ENCODE data around the gene GAS1.

The GAS1 gene

DNA sequence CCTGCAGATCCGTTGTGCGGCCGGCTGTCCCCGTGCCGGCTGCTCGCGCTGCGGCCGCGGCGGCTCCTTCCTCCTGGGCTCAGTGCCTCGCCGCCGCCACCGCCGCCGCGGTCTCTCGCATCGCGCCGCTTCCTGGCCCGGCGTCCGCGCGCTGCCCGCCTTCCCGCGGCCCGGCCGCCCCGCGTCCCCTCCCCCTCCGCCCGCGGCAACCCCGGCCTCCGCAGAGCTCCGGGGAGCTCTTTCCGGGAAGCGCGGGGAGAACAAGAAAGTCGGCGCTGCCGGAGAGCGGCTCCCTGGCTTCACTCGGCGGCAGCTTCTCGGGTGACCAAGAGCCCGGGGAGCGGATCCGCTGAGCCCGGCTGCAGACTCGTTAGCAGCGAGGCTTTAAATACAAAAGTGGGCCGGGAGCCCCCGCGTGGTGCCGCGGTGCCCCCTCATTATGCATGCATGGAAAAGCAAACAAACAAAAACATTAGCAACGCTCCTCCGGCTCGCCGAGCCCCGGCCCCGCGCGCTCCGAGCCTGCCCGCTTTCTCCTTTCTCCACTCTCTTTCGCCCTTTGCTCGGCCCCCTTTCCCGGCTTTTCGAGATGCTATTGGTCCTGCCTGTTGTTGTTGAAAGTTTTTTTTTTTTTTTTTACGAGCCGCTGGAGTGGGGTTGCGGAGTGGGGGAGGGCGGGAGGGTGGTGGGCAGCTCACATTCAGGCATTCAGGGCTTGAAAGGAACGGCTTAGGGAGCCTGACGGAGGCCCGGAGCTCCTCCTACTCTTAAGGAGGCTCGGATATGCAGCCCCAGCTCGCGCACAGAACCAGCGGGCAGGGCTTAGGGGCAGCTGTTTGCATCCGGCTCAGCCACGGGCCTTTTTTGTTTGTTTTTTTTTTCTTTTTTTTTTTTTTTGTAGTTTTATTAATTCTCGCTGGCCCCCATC is at the start of gene GAS1:
Gene GAS1, minus strand, starts transcription at position 361 of the 928 bp plus-strand sequence. CDS start 727 bp downstream, outside the sequence.
- DNase-seq = peak; percentile 73

DNA sequence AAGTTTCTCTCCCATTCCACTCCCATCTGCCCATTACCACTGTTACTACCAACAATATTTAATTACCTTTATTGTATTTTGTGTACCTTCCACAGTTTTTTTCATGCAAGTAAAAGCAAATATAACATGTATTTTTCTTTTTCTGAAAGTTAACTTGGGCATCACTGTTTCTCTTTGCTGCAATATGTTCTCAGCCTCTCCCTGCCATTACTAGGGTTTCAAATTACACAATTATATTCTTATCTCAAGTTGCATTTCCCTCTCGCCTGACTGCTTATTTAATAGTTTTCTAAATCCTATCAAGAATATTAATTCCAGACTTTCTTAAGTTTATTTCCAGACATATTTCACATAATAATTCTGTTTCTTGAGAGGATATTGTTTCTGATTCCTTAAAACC is 46.9 kb upstream of the GAS1 start:
- DNase-seq = no peak

GRCh38 chr9:86993830-86994229 is 46.5 kb upstream of the GAS1 start:
- no peak for DNase-seq

DNA sequence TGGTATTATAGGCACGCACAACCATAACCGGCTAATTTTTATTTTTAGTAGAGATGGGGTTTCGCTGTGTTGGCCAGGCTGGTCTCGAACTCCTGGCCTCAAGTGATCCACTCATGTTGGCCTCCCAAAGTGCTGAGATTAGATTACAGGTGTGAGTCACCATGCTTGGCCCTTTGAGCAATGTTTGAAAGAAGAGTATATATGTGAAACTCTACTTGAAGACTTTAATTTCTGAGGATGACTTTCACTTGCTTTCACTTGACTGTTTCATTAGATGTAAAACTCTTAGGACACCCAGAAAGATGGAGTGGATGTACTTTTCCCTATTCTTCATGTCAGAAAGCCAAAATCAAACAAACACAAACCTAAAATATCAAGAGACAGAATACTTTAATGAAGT is 43.8 kb upstream of the GAS1 start:
- no peak for DNase-seq

- no peak for DNase-seq
Observed at GRCh38 chr9:86990290-86990689, 43.0 kb upstream of the GAS1 start.

DNA sequence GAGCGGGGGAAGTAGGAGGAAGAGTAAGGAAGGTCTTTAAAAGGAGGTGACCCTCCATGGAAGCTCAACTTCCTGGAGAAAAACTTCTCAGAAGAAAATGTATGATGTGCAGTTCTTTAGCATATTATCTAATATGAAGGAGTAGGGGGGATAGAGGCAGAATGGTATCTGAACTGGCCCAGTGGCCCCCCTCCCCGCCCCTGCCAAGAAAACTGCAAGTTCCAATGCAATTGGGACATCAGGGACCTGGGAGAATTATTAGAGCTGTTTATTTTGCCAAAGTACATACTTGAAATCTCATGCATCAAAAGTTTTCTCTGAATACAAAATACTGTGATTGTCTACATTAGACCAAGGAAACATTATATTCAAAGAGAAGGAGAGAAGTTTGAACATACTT is 40.6 kb upstream of the GAS1 start:
- DNase-seq = no peak

GRCh38 chr9:86985132-86985647 is 37.9 kb upstream of the GAS1 start:
- no peak for DNase-seq

DNA sequence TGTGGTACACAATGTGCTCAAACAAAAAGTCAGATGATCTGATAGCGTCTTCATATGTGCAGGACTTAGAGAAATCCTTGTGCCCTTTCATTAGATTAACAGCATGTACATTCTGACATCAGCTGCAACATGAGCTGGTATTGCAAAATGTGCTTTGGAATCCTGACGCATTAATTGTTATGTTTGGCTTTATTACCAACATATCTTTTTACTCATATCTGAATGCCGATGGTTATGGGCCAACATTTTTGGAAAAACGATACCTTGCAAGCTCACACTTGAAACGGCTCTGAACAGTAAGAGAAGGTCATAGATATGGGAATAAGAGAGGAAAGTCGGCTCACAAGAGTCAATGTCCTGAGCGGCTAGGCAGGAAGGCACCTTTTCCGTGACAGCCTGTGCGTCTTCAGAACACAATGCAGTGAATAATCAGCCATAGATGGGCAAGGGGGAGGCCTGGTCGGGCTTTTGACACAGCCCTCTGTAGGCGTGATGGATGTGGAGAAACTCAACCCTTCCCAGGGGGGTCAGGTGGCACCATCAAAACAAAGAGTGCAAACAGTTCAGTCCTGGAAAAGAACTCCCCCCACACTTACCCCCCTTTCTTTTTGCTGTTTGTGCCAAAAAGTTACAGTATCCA is 36.4 kb upstream of the GAS1 start:
- DNase-seq = no peak

GRCh38 chr9:86983249-86983619 is 35.9 kb upstream of the GAS1 start:
- no peak for DNase-seq

- DNase-seq = no peak
Observed at GRCh38 chr9:86980802-86981201, 33.5 kb upstream of the GAS1 start.

DNA sequence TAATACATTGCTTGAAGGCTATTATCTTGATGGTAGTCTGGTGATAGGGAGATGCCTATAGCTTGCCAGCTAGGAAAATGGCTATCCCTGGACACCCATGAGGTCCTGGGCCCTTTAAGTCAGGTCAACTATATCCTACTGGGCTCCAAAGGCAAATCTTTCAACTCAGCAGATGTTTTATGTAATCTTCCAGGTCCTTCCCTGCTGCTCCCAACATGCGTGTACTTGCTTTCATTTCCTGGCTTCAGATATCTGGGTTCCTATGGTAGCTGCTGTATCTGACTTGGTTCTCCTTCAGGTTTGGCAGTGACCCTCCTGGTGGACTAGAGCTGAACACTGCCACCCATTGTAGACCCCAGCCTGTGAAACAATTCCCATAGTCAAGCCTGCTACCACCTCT is 32.4 kb upstream of the GAS1 start:
- no peak for DNase-seq

DNA sequence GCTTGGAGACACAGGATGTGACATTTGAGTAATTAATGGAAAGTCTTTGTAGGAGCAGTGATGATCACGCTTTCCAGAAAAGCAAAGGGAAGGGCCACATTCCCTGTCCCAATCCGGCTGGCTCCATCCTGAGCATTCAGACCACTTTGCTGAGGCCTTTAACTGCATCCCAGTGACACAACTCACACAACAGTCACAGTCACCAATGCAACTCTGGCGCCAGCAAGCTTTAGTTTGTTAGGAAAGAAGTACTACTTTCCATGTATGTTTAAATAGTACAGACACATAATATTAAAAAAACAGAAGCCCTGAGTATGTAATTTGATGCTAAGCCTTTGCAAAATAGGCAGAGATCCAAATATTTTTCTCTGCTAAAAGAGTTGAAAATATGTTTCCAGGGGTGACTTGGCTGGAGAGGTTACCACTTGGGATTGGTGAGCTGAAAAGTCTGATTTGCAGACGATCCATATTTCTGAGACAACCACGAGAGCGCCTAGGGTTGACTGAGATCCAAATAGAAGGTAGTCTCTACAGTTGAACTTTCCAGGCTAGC is 31.7 kb upstream of the GAS1 start:
- no peak for DNase-seq

DNA sequence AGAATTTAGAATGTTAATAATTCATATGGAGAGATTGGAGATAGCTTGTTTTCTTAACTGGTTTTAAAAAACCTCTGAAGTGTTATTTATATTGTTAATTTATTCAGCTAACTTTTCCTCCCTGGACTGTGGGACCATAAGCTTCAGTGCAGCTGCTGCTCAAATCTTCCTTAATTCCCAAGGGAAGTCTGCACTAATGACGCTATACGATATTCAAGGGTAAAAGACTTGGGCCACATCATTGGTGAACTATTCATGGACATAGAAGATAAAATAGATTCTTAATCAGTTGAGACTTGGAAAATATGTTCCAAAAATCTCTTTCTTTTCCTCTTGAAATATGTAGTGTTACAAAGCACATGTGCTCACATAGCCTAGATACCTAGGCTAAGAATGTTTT is 31.1 kb upstream of the GAS1 start:
- DNase-seq = no peak

DNA sequence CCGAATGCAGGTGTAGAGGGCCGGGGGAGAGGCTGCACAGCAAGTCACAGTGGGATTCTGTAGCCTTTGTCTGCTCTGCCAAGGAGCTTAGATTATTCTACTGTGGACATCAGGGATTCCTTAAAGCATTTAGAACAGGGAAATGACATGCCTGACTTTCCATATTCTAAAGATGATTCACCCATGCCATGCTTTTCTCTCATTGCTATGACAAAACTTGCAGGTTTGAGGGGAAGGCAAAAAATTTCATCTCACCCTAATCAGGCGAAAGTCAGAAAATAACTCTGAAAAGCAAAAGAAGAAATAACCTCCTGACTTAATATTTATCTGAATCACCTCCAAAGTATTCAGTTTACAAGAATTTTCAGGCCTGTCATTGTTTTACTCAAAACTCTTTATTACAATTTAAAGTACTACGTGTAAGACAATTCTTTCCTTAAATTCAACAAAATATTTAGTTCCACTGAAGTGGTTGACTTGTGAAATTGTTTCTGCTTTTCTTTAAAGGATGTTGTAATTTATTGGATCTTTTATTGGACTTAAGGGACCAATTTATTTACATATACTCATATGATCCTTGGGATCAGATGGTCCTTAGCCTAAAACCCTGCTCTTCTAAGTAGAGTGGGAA is 30.0 kb upstream of the GAS1 start:
- no peak for DNase-seq

- DNase-seq = no peak
Observed at GRCh38 chr9:86975606-86976005, 28.3 kb upstream of the GAS1 start.

DNA sequence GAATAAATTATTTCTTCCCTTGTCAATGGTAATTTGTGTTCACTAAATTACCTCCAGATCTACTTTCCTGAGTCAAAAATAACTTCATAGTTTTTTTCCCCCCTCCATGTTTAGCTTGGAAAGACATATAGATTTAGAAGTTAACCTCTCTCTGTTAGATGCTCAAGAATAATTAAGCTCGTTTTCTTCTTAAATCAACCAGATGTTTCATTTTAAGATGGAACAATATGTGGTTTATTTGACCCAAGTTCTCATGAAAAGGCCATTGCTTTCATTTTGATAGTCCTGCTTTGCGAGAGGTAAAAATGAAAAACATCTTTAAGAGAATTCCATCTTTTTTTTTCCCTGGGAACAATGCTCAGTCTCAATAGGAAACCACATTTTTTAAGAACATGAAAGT is 27.7 kb upstream of the GAS1 start:
- no peak for DNase-seq

GRCh38 chr9:86974421-86974820 is 27.1 kb upstream of the GAS1 start:
- DNase-seq = no peak

- no peak for DNase-seq
Observed at GRCh38 chr9:86971742-86972141, 24.4 kb upstream of the GAS1 start.

DNA sequence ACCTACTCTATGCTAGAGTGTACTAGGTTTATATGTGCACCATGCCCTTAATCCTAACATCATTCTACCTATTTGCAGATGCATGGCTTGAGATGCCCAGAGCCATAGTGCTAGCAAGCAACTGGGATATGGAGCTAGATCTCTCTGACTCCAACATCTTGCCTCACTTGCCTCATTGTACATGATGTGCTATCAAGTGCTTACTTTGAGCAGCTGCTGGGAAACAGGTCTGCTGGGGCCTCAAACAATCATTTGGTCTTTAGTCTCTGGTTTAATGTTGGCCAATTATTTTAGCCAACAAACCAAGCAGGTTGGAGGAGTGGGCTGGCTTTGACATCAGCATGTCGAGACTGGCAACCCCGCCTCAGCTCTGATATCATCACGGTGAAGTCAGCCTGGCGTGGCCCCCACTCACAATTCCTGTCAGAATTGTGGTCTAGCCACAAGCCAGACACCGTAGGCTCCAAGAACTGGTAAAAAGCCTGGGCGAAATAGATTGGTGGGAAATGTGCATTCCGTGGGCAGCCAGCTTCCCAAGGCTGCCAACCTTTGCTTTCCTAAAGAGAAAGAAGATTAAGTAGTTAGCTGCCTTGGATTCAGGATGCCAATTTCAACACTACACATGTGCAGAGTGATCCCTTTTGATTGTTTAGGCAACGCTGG is 21.1 kb upstream of the GAS1 start:
- DNase-seq = no peak

DNA sequence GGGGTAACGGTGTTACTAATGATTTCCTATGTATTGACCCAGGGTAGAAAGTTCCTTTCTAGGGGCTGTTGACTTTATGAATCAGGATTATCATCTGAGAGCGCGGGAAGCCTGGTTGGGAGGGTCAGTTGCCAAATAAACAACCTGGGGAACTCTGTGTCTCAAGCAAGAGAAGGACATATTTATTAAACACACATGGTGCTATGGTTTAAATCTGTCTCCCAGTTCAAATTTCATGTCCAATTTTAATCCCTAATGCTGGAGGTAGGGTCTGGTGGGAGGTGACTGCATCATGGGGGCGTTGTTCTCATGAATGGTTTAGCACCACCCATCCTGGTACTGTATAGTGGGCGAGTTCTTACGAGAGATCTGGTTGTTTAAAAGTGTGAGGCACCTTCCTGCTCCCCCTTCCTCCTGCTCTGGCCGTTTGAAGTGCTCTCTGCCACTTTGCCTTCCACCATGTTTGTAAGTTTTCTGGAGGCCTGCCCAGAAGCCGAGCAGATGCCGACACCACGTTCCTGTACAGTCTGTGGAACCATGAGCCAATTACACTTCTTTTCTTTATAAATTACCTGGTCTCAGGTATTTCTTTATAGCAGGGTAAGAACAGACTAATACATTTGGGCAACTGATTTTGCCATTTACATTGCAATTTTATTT is 19.7 kb upstream of the GAS1 start:
- no peak for DNase-seq

DNA sequence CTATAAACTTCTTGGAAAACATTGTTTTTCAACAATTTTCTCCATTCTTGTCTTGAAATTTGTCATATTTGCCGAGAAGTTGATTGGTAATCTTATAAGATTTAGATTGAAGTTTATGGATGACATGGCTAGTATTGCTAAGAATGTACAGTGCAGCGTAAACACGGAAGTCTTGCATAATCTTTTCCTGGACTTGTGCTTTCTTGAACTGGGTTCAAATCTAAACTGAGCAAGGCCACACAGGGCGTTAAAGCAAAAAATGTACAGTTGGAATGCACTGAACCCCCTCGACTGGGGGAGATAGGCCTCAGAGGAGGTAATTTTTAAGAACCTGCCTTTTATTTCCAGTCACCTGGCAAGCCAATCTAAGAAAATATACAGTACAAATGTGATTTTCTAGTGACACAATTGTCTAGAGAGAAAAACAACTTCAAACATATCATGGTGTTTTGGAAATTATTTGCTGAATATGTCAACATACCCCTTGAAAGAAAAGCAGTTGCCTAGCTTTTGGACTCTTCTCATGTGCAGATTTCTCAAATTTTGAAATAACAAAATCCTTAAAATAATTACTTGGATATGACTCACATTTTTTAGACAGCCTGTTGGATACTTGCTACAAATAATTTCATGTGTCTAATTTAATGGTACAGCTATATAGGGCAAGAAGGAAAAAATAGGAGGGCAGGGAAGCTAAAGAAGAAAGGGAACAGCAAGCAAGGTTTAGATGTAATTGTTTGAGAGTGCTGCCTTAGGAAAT is 18.5 kb upstream of the GAS1 start:
- DNase-seq = no peak

DNA sequence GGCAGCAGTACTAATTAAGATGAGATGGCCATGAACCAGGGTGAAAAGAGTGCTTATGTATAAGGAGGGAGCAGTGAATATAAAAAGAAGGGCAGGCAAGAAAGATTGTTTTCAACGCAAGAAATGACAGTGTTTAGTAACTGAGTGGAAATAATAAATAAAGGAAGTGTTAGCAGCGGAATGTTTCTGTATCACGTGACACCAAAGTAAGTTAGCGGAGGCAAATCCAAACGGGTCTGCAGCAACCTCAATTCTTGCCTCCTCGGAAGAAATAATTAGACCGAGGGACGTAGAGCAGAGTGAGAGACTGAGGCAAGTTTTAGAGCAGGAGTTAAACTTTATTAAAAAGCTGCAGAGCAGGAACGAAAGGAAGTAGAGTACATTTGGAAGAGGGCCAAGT is 15.4 kb upstream of the GAS1 start:
- no peak for DNase-seq
